GM18861 (cell line): Measurements from ENCODE around the gene AIG1.
"Not testable (repeated sequence)": the region's sequence is repeated elsewhere in the genome, so short reads cannot be mapped to it uniquely, and the experiment has no call there.

Source experiments
- ATAC-seq: cut with Tn5 transposase; IDR thresholded peaks from one replicate; pipeline ENCODE4 v1.9.1; 2021; ENCODE audit not compliant: unreplicated experiment

The AIG1 gene, protein sequence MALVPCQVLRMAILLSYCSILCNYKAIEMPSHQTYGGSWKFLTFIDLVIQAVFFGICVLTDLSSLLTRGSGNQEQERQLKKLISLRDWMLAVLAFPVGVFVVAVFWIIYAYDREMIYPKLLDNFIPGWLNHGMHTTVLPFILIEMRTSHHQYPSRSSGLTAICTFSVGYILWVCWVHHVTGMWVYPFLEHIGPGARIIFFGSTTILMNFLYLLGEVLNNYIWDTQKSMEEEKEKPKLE

GRCh38 chr6:143060806-143061596, at the start of gene AIG1:
TSS of gene AIG1 (plus strand) at chr6:143060889. CDS start at chr6:143060926, 37 bp downstream.
- peak; percentile 34 for ATAC-seq

GRCh38 chr6:143014764-143015163, 45.9 kb upstream of the AIG1 start:
- ATAC-seq, result no peak

GRCh38 chr6:143015300-143015706, 45.4 kb upstream of the AIG1 start:
- no peak for ATAC-seq

DNA sequence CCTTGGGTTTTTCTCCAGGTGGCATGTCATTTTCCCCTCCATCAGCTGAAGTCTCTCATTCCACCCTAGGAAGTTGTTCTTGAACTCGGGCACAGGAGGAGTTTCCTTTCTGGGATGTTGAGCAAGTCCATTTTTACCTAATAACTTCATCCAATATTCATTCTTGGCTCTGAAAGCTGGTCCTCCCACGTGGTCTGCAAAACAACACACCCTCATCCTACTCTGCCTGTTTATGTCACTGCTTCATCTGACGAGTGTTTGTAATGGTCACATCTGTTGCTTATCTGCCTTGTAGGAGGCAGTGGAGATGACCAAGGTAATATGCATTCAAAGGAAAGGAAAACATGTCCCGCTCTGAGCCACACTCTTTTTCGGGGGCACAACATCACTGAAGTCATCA, 41.7 kb upstream of the AIG1 start:
- ATAC-seq, result no peak

DNA sequence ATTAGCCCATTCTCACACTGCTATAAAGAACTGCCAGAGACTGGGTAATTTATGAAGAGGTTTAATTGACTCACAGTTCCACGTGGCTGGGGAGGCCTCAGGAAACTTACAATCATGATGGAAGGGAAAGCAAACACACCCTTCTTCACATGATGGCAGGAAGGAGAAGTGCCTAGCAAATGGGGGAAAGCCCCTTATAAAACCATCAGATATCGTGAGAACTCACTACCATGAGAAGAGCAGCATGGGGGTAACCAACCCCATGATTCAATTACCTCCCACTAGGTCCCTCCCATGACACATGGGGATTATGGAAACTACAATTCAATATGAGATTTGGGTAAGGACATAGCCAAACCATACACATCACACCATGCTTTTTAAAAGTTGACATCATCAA, 39.8 kb upstream of the AIG1 start:
- ATAC-seq, result not testable (repeated sequence)

DNA sequence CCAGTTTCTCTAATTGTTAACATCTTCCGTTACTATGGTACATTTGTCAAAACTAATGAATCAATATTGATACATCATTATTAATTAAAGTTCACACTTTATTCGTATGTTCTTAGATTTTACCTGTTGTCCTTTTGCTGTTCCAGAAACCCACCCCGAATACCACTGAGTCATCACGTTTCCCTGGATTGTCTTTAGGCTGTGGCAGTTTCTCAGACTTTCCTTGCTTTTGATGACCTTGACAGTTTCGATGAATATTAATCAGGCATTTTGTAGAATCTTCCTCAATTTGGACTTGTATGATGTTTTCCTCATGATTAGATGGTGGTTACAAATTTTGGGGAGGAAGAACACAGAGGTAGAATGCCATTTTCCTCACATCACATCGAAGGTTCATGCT, 39.1 kb upstream of the AIG1 start:
- ATAC-seq, result no peak

DNA sequence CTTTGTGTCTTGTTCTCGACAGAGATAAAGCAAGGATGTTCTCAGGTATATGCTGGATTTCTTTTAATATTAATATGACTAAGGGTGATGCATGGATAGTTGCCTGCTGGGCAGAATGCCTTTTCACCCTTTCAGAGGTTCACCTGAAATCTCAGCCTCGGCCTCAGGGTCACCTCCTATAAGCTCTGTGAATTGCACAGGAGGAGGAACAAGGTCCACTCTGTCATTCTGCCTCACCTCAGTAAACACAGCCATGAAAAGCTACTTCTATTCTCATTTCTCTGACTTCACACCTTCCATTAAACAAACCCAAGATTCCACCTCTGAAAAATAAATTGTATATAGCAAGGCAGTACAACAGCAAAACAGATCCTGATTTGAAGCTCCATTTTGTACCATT, 38.1 kb upstream of the AIG1 start:
- ATAC-seq, result no peak

DNA sequence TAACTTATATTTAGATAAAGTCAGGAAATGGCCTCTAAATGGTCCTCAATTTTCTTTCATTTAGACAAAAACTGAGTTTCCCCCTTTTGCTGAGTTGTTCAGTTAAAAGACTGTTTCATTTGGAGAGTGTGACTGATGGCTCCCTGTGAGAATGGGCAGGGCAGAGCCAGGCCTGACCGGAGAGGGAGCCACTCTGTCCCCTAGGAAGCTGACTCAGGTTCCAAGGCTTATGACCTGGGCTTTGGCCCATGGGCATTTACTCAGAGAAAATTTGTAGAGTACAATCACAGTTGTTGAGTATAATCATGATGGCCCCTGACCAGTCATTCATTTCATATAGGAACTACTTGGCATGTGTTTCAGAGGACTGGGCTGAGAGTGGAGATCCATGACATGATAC, 37.0 kb upstream of the AIG1 start:
- no peak for ATAC-seq

- no peak for ATAC-seq
These were observed 35.7 kb upstream of the AIG1 start for GRCh38 chr6:143024977-143025376.

- no peak for ATAC-seq
These were observed 33.8 kb upstream of the AIG1 start for GRCh38 chr6:143026696-143027449.

DNA sequence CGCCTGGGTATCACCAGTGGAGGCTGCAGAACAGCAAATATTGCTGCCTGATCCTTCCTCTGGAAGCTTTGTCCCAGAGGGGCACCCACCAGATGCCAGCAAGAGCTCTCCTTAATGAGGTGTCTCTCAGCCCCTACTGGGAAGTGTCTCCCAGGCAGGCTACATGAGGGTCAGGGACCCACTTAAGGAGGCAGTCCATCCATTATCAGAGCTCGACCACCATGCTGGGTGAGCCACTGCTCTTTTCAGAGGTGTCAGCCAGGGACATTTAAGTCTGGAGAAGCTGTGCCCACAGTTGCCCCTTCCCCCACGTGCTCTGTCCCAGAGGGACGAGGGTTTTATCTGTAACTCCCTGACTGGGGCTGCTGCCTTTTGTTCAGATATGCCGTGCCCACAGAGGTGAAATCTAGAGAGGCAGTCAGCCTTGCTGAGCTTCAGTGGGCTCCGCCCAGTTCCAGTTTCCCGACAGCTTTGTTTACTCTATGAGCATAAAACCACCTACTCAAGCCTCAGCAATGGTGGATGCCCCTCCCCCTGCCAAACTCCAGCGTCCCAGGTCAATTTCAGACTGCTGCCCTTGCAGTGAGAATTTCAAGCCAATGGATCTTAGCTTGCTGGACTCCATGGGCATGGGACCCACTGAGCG, 25.9 kb upstream of the AIG1 start:
- no peak for ATAC-seq

GRCh38 chr6:143037470-143037869, 23.2 kb upstream of the AIG1 start:
- ATAC-seq, result no peak

DNA sequence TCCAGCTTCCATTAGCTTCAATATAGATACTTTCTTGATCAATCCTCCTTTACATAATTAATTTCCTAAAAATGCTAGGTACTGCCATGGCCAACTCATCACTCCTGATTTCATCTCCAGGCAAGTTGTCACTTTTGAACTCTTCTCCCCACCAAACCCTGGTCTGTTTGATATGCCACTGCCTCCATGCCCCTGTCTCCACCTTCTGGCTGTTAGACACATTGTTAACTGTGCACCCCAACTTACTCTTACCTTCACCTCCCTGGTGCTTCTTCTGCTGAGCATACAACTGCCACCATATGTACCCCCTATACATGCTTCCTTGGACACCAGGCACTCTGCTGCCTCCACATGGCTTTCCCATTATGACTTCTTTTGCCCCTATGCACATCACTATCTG, 21.9 kb upstream of the AIG1 start:
- ATAC-seq, result no peak

- ATAC-seq, result no peak
These were observed 21.1 kb upstream of the AIG1 start for GRCh38 chr6:143039548-143039947.

DNA sequence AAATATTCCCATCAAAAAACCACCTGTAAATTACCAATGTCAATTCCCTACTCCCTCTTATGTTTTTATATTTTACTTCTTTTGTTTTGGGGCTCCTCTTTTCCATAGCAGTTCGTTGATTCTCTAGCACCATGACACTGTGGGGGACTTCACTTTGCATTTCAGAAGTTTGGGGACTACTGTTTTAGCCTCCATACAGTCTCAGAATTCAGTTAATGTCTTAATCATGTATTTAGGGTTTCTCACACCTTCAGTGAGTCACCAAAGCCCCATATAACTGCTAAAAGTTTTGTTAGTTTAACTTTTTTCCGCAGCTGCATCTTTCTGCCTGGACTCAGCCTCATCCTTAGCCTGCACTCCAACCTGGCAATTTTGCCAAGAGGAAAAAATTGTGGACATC, 20.7 kb upstream of the AIG1 start:
- ATAC-seq, result no peak

DNA sequence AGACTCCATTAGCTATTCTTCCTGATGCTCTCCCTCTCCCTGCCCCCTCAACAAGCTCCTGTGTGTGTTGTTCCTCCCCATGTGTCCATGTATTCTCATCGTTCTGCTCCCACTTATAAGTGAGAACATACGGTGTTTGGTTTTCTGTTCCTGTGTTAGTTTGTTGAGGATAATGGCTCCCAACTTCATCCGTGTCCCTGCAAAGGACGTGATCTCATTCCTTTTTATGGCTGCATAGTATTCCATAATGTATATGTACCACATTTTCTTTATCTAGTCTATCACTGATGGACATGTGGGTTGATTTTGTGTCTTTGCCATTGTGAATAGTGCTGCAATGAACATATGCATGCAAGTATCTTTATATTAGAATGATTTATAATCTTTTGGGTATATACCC, 16.3 kb upstream of the AIG1 start:
- not testable (repeated sequence) for ATAC-seq

DNA sequence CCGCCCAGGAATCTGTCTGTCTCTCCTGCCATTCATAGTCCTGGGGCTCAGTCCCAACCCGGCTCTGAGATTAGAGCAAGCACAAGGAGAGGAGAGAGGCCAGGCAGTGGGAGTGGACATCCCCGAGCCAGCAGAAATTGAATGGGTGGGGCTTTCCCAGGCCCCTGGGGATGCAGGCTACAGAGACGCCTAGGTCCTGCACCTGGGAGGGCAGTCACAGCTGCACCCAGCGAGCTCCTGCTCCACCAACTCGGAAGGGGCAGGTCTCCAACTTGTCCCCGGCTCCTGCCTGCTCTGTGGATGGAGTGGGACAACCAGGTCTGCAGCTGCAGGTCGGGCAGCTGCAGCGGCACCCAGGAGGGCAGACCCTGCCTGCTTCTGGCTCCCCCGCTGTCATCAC, 11.1 kb upstream of the AIG1 start:
- ATAC-seq, result no peak

- no peak for ATAC-seq
These were observed 10.2 kb upstream of the AIG1 start for GRCh38 chr6:143050509-143050908.

GRCh38 chr6:143052282-143052681, 8.4 kb upstream of the AIG1 start:
- ATAC-seq, result no peak

- ATAC-seq, result no peak
These were observed 6.8 kb upstream of the AIG1 start for GRCh38 chr6:143053856-143054255.

- no peak for ATAC-seq
These were observed 6.4 kb upstream of the AIG1 start for GRCh38 chr6:143054329-143054728.
